Measurements from ENCODE around the gene GAB2.

Gene GAB2

DNA sequence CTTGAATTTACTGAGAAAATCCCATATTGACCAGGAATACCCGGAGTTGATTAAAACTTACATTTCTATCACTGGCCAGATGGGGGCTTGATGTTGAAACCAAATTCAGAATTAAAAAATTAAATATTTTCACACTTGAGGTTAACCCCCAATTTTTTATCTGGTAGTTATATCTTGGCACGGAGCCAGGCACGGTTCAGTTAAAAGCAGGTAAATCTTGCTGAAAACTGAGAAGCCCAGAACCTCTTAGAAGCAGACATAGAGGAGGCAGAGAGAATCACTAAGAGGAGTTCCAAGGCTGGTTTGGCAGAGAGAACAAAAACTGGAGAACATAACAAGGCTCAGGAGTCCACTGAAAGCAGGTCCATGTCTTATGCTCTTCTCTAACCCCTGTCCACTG lies 151.2 kb downstream of the GAB2 start:
- no peak for DNase-seq (ENCODE audit: extremely low read depth, low read depth)
- TF ChIP-seq, protein P1, sequence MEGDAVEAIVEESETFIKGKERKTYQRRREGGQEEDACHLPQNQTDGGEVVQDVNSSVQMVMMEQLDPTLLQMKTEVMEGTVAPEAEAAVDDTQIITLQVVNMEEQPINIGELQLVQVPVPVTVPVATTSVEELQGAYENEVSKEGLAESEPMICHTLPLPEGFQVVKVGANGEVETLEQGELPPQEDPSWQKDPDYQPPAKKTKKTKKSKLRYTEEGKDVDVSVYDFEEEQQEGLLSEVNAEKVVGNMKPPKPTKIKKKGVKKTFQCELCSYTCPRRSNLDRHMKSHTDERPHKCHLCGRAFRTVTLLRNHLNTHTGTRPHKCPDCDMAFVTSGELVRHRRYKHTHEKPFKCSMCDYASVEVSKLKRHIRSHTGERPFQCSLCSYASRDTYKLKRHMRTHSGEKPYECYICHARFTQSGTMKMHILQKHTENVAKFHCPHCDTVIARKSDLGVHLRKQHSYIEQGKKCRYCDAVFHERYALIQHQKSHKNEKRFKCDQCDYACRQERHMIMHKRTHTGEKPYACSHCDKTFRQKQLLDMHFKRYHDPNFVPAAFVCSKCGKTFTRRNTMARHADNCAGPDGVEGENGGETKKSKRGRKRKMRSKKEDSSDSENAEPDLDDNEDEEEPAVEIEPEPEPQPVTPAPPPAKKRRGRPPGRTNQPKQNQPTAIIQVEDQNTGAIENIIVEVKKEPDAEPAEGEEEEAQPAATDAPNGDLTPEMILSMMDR (IDR thresholded peaks at IDR 0.05; ENCODE audit: low read depth, low read length), result no peak

DNA sequence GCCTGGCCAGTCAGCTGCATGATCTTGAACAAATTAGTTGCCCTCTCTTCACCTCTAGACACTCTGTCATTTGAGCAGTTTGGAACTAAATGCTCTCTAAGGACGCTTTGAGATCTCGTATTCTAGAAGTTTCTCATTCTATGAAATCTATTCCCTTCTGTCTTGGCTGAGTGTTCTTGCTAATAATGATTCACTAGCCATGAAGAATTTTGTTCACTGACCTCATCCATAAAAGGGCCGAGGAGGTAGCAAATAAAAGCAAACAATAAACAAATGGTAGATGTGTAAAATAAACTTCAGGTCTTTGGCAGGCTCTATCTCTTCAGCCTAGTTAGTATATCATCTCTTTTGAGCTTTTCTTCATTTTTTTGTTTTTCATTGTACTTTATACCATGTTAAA lies 152.3 kb downstream of the GAB2 start:
- TF ChIP-seq, protein P1 (IDR thresholded peaks at IDR 0.05; ENCODE audit: low read depth, low read length), result no peak
- DNase-seq (ENCODE audit: extremely low read depth, low read depth), result no peak

DNA sequence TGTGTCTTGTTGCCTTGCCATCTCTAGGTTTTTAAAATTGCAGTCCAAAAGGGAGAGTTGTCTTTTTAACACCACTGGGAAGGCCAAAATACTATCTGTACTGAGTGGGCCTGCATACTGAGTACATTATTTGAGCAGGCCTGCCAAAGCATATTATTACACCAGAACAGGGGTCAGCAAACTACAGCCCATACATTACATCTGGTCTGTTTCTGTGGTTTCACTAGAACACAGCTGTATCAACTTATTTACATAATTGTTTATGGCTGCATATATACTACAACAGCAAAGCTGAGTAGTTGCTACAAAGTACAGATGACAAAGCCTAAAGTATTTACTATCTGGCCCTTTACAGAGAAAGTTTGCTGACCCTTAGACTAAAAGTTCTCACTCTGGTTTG lies 154.9 kb downstream of the GAB2 start:
- TF ChIP-seq, protein P1 (IDR thresholded peaks at IDR 0.05; ENCODE audit: low read depth, low read length), result no peak
- no peak for DNase-seq (ENCODE audit: extremely low read depth, low read depth)

DNA sequence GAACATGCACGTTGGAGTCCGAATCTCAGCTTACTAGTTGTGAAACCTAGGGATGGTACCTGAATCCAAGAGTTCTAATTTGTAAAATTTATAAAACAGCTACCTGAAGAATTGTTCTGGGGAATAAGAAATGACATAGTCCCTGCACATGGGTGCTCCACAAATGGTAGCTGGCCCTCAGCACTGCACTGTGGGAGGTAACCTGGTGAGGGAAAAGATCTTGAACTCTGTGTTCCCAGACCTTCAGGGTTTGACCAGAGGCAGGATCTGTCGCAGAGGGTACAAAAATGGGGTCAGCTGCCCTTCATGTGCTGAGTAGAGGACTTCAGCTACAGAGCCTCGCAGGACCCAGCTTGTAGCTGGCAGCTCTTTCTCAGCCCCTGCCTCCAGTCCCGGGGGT lies 155.4 kb downstream of the GAB2 start:
- DNase-seq (ENCODE audit: extremely low read depth, low read depth), result no peak
- TF ChIP-seq, protein P1 (IDR thresholded peaks at IDR 0.05; ENCODE audit: low read depth, low read length), result no peak

DNA sequence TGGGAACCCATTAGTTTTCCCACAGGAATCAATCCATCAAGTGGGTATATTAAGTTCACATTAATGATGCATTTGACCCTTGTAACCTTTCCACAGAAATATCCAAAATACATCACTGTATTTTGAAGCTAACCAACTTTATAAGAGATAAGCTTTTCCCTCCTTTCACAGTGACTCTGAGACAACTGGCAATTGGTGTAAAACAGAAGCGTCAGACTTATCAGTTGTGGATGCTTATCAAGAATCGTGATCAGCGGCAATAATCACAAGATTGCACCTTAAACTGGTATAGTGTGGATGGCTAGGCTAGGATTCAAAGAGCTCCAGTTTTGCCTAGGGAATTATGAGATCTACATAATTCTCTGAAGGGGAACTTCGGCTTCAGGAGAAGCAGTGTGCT lies 155.8 kb downstream of the GAB2 start:
- TF ChIP-seq, protein P1 (IDR thresholded peaks at IDR 0.05; ENCODE audit: low read depth, low read length), result no peak
- DNase-seq (ENCODE audit: extremely low read depth, low read depth), result no peak

DNA sequence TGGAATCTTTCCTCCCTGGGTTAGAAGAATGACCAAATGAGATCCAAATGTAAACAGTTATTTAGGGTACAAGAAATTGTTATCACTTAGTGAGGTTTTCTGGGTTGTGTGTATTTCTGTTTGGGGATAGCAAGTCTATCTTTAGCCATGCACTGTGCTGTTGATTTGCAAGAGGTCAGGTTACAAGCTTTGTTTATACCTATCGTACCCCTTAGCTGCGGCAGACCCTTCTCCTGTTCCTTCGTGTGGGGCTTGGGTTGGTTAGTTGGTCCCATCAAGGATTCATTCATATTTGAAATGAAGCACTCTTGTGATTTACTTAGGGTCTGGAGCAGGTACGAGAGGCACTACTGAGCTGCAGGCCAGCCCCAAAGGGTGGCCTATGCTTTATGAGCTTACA lies 156.3 kb downstream of the GAB2 start:
- no peak for DNase-seq (ENCODE audit: extremely low read depth, low read depth)
- TF ChIP-seq, protein P1 (IDR thresholded peaks at IDR 0.05; ENCODE audit: low read depth, low read length), result no peak

DNA sequence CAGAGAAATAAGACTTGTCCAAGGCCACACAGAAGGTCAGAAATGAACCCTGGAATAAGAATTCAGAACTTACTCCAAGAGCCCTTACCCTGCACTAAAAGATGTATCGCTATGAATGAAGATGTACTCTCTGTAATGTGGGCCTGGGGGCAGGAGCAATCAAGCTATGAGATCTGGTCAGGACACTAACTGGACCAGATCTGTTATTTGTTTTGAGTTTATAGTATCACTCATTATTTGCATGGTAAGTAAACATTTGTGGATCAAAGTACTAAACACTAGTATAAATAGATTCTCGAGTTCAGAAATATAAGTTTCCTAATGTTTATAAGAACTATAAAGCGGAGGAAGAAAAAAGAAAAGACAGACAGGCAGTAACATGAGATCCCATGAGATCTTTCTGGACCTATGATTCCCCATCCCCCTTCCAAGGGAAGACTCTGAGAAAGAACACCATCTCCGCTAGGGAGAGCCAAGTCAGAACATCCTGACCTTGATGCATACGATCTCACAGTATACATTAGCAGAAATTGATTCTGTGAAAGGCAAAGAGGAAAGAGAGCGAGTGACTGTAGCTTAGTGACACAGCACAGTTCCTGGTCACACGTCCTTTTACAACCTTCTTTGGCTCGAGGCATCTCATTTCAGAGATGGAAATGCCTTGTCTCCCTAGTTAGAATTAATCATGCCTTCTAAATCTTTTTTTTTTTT lies 157.7 kb downstream of the GAB2 start:
- TF ChIP-seq, protein P1 (IDR thresholded peaks at IDR 0.05; ENCODE audit: low read depth, low read length), result no peak
- DNase-seq (ENCODE audit: extremely low read depth, low read depth), result no peak
